Measurements from ENCODE around the gene ARHGAP12.

DNA sequence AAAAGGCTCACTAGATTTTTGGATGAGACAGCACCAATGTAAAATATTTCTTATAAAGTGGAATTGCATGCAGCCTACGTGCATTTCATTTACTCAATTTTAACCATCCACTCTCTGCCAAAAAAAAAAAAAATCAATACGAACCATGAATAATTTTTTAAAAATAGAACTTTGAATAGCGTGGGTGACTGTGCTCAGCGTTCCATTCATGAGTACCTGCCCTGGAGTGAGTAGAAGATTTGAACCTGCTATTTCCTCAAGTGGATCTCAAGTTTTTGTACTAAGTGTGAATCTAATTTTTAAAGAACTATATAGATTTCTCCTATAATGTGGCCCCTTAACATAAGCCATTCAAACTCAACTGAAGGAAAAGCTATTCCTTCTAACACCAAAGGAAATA lies 105.3 kb downstream of the ARHGAP12 start:
- TF ChIP-seq, protein P1, sequence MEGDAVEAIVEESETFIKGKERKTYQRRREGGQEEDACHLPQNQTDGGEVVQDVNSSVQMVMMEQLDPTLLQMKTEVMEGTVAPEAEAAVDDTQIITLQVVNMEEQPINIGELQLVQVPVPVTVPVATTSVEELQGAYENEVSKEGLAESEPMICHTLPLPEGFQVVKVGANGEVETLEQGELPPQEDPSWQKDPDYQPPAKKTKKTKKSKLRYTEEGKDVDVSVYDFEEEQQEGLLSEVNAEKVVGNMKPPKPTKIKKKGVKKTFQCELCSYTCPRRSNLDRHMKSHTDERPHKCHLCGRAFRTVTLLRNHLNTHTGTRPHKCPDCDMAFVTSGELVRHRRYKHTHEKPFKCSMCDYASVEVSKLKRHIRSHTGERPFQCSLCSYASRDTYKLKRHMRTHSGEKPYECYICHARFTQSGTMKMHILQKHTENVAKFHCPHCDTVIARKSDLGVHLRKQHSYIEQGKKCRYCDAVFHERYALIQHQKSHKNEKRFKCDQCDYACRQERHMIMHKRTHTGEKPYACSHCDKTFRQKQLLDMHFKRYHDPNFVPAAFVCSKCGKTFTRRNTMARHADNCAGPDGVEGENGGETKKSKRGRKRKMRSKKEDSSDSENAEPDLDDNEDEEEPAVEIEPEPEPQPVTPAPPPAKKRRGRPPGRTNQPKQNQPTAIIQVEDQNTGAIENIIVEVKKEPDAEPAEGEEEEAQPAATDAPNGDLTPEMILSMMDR (IDR thresholded peaks at IDR 0.05) = no peak
- TF ChIP-seq POLR2A (IDR thresholded peaks at IDR 0.05) (no peak), POLR2AphosphoS5 (IDR thresholded peaks at IDR 0.05) (no peak)
